ELR (cell line): ENCODE measurements around the gene USP36.
"Not testable (repeated sequence)": the region's sequence is repeated elsewhere in the genome, so short reads cannot be mapped to it uniquely, and the experiment has no call there.

Experiments
- DNase-seq: peaks from one replicate; pipeline ENCODE4 v3.0.0-alpha.2; 2015; ENCODE audit warnings: low read depth

The USP36 gene

GRCh38 chr17:78766225-78766624 is 74.4 kb downstream of the USP36 start:
- no peak for DNase-seq

GRCh38 chr17:78765821-78766220 is 74.8 kb downstream of the USP36 start:
- DNase-seq, result no peak

GRCh38 chr17:78764871-78765270 is 75.7 kb downstream of the USP36 start:
- DNase-seq, result no peak

- DNase-seq, result no peak
Measured at GRCh38 chr17:78763561-78763960, 77.1 kb downstream of the USP36 start.

GRCh38 chr17:78761789-78762406 is 78.7 kb downstream of the USP36 start:
- peak; percentile 42 for DNase-seq

- DNase-seq, result no peak
Measured at GRCh38 chr17:78759969-78760352, 80.7 kb downstream of the USP36 start.

GRCh38 chr17:78759203-78759968 is 81.2 kb downstream of the USP36 start:
- no peak for DNase-seq

GRCh38 chr17:78753316-78754250 is 87.0 kb downstream of the USP36 start:
- DNase-seq, result peak; percentile 35

- no peak for DNase-seq
Measured at GRCh38 chr17:78751447-78752161, 89.0 kb downstream of the USP36 start.

- DNase-seq, result not testable (repeated sequence)
Measured at GRCh38 chr17:78751000-78751399, 89.6 kb downstream of the USP36 start.

- peak; percentile 65 for DNase-seq
Measured at GRCh38 chr17:78748730-78749317, 91.8 kb downstream of the USP36 start.

GRCh38 chr17:78748048-78748729 is 92.4 kb downstream of the USP36 start:
- peak; percentile 40 for DNase-seq

- DNase-seq, result peak; percentile 39
Measured at GRCh38 chr17:78747488-78747887, 93.1 kb downstream of the USP36 start.

GRCh38 chr17:78746949-78747269 is 93.7 kb downstream of the USP36 start:
- no peak for DNase-seq

GRCh38 chr17:78746263-78746948 is 94.2 kb downstream of the USP36 start:
- no peak for DNase-seq
